GM19043 (cell line): Measurements from ENCODE around the gene TNFSF9.
A peak's percentile ranks its signal among the peaks of the same experiment; 100 is the strongest.
"Not testable (repeated sequence)": the region's sequence is repeated elsewhere in the genome, so short reads cannot be mapped to it uniquely, and the experiment has no call there.

Experiments used
- ATAC-seq: cut with Tn5 transposase; IDR thresholded peaks from one replicate; pipeline ENCODE4 v1.9.1; 2021; ENCODE audit warnings: low read depth; ENCODE audit not compliant: unreplicated experiment

The TNFSF9 gene

GRCh38 chr19:6503407-6504201, 27.2 kb upstream of the TNFSF9 start:
- no peak for ATAC-seq

GRCh38 chr19:6508028-6508771, 22.6 kb upstream of the TNFSF9 start:
- not testable (repeated sequence) for ATAC-seq

- ATAC-seq, result no peak
Observed at GRCh38 chr19:6509118-6509971, 21.5 kb upstream of the TNFSF9 start.

- no peak for ATAC-seq
Observed at GRCh38 chr19:6510618-6511017, 20.2 kb upstream of the TNFSF9 start.

GRCh38 chr19:6514089-6514488, 16.7 kb upstream of the TNFSF9 start:
- ATAC-seq, result no peak

- ATAC-seq, result no peak
Observed at GRCh38 chr19:6514926-6515544, 15.8 kb upstream of the TNFSF9 start.

- no peak for ATAC-seq
Observed at GRCh38 chr19:6516018-6516658, 14.7 kb upstream of the TNFSF9 start.

GRCh38 chr19:6516659-6517291, 14.1 kb upstream of the TNFSF9 start:
- ATAC-seq, result peak; percentile 39

- no peak for ATAC-seq
Observed at GRCh38 chr19:6518145-6518911, 12.5 kb upstream of the TNFSF9 start.

- ATAC-seq, result no peak
Observed at GRCh38 chr19:6519289-6519688, 11.5 kb upstream of the TNFSF9 start.

GRCh38 chr19:6521718-6522646, 8.8 kb upstream of the TNFSF9 start:
- peak; percentile 43 for ATAC-seq

- no peak for ATAC-seq
Observed at GRCh38 chr19:6522712-6523111, 8.1 kb upstream of the TNFSF9 start.

GRCh38 chr19:6524311-6524710, 6.5 kb upstream of the TNFSF9 start:
- ATAC-seq, result no peak

- peak; percentile 40 for ATAC-seq
Observed at GRCh38 chr19:6527893-6528543, 2.8 kb upstream of the TNFSF9 start.

- no peak for ATAC-seq
Observed at GRCh38 chr19:6528544-6529121, 2.2 kb upstream of the TNFSF9 start.

GRCh38 chr19:6529351-6529750, 1.5 kb upstream of the TNFSF9 start:
- ATAC-seq, result no peak

- no peak for ATAC-seq
Observed at GRCh38 chr19:6529937-6530385, 865 bp upstream of the TNFSF9 start.
